Endothelial cell of hepatic sinusoid (primary cell): ENCODE measurements around the gene IKZF1.

ENCODE experiments used
- in situ Hi-C: cut with HindIII; loops from 2 replicates; pipeline ENCODE4 v1.10.0; 2017; ENCODE audit warnings: low sequenced_read_pairs

The IKZF1 gene

GRCh38 chr7:50431722-50432305 lies 127.3 kb downstream of the IKZF1 start:
- in situ Hi-C loops = no loop called here

DNA sequence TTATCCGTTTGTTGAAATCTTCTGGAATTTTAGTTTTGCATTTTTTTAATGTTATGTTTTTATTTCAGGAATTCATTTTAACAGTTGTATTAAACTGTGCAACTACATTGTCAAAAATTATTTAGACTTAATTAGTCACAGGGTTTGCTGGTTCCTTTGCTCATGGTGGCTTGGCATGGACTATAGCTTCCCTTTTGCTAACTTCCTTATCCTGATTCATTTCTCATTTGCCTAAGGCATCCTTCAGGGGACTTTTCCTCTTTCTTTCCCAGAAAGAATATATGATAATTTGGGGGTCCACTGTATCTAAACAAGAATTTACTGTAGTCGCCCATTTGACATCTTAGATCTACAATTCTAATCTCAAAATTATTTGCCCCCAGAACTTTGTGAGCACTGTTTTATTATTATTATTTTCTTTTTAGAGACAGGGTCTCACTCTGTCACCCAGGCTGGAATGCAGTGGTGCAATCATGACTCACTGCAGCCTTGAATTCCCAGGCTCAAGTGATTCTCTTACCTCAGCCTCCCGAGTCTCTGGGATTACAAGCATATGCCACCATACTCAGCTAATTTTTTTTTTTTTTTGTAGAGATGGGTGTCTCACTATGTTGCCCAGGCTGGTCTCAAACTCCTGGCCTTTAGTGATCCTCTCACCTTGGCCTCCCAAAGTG lies 131.8 kb downstream of the IKZF1 start:
- in situ Hi-C loops = no loop called here

- in situ Hi-C loops = no loop called here
Observed at GRCh38 chr7:50446542-50446960, 142.0 kb downstream of the IKZF1 start.

GRCh38 chr7:50448823-50449222 lies 144.3 kb downstream of the IKZF1 start:
- in situ Hi-C loops = no loop called here

- in situ Hi-C loops = no loop called here
Observed at GRCh38 chr7:50449501-50449880, 145.0 kb downstream of the IKZF1 start.

GRCh38 chr7:50449881-50450589 lies 145.5 kb downstream of the IKZF1 start, which contains the start of gene FIGNL1:
Gene FIGNL1, minus strand, starts transcription at chr7:50450350. Its CDS starts 3,063 bp downstream, at chr7:50447287.
- in situ Hi-C loops = no loop called here

- in situ Hi-C loops = no loop called here
Observed at GRCh38 chr7:50450590-50451032, 146.1 kb downstream of the IKZF1 start.
